GM19324 (cell line): ENCODE data around the gene TFB2M.
"Not testable (repeated sequence)": the region's sequence is repeated elsewhere in the genome, so short reads cannot be mapped to it uniquely, and the experiment has no call there.

Experiments used
- ATAC-seq: cut with Tn5 transposase; IDR thresholded peaks from one replicate; pipeline ENCODE4 v1.9.1; 2021; ENCODE audit warnings: mild to moderate bottlenecking, moderate library complexity; ENCODE audit not compliant: unreplicated experiment, low FRiP score

TFB2M gene, protein sequence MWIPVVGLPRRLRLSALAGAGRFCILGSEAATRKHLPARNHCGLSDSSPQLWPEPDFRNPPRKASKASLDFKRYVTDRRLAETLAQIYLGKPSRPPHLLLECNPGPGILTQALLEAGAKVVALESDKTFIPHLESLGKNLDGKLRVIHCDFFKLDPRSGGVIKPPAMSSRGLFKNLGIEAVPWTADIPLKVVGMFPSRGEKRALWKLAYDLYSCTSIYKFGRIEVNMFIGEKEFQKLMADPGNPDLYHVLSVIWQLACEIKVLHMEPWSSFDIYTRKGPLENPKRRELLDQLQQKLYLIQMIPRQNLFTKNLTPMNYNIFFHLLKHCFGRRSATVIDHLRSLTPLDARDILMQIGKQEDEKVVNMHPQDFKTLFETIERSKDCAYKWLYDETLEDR

DNA sequence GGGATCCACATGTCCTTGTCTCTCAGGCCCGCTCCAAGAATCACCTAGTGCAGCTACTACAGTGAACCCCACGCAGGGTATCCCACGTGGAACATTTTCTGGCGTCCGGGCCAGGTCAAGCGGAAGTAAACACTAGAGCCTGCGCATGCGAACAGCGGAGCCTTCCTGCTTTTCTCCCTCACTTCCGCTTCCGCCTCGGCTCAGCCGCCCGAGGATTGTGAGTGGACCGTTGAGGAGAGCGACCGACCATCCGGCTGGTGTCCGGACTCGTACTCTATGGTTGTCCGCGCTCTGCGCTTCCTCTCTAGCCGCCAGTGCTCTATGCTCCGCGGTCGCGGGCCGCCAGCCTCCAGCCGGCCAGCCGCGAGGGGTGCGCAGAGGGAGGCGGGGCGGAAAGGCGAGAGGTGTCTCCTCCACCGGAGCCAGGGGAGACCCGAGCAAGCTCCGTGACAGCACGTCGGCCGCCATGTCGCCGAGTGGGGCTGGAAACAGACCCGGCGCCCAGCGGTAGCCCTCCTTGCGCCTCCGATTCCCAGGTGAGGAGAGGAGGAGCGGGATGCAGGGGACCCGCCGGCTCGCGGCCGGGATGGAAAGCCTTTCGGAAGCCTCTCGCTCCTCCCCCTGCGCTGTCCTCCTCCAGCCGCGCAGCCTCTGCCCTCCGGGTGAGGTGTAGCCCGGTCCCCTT lies at the start of gene TFB2M, which contains the start of gene CNST:
TSS of gene TFB2M (minus strand) at position 134 of the 685 bp plus-strand sequence. CDS start at position 11, 123 bp downstream.
TSS of gene CNST (plus strand) at position 329 of the 685 bp plus-strand sequence. CDS start 25,107 bp downstream, outside the sequence.
- peak; percentile 98 for ATAC-seq

DNA sequence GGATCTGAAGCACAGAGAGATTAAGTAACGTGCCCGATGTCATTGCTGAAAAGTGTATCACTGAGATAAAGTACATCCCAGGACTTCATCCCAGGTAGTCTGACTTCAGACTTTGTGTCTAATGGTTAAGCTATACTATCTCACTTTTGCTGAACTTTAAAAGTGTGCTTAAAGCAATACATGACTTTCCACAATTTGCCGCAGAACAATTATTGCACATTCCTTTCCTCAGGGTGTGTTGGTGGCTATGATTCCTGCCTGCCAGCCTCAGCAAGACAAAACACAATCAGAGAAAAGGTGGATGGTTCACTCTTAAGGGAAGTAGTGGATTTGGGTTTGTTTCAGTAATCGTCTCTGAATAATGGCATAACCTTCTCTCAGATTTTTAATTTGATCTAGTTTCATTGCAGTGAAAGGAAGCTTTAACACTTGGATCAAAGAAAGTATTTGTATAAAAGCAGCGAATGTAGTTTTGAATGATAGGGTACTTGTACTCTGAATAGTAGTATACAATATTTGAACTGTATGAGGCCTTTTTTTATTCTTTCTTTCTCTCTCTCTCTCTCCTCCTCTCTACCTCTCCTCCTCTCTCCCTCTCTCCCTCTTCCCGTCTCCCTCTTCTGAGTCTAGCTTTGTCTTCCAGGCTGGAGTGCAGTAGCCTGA lies 47.2 kb upstream of the TFB2M start:
- no peak for ATAC-seq

DNA sequence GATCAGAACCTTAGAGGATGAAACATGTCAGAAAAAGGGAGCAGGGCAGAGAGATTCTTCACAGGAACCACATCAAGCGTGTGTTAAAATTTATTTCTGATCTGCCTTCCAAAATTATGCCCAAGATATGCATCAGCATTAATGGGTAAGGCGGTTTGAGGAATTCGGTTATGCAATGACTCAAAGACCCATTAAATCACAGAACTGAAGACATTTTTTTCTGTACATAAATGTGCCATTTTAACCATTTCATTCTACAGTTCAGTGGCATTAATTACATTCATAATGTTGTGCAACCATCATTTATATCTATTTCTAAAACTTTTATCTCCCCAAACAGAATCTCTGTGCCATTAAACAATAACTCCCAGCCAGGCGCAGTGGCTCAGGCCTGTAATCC lies 43.6 kb upstream of the TFB2M start:
- ATAC-seq: no peak

- ATAC-seq: no peak
Measured at GRCh38 chr1:246608616-246609376, 42.7 kb upstream of the TFB2M start.

GRCh38 chr1:246607462-246607861 lies 41.4 kb upstream of the TFB2M start:
- ATAC-seq: no peak

DNA sequence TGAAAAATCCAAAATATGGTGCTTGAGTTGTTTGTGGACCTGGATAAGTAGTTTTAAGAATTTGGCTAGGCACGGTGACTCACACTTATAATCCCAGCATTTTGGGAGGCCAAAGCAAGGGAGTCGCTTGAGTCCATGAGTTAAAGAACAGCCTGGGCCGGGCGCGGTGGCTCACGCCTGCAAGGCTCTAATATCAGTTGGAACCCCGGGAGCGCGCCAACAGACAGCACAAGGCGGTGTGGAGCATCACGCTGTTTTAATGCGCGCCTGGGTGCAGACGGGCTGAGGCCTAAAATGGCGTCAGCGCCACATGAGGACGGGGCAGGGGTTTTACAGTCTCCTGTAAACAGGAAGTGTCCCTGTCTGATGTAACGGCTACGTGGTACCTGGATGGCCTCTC lies 39.2 kb upstream of the TFB2M start:
- ATAC-seq: not testable (repeated sequence)

- no peak for ATAC-seq
Measured at GRCh38 chr1:246602194-246602593, 36.1 kb upstream of the TFB2M start.

DNA sequence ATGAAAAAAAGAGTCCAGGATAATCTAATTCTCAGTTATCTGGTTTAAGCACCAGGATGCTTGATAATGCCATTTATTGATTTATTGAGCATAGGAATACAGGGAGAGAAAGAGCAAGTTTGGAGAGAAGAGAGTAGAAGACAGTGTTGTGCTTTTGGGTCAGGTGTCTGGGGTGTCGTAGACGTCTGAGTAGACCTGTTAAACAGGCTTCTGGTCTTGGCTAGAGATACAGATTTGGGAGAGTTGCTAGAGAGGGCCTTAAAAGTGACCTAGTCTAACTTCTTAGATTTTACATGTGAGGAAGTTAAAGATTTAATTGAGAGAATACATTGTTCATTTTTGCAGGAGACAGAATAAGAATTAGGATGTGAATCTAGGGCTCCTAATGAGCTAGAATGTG lies 34.5 kb upstream of the TFB2M start:
- ATAC-seq: no peak

GRCh38 chr1:246599315-246599714 lies 33.3 kb upstream of the TFB2M start:
- ATAC-seq: no peak

- ATAC-seq: no peak
Measured at GRCh38 chr1:246597971-246598370, 31.9 kb upstream of the TFB2M start.

GRCh38 chr1:246597340-246597739 lies 31.3 kb upstream of the TFB2M start:
- no peak for ATAC-seq

DNA sequence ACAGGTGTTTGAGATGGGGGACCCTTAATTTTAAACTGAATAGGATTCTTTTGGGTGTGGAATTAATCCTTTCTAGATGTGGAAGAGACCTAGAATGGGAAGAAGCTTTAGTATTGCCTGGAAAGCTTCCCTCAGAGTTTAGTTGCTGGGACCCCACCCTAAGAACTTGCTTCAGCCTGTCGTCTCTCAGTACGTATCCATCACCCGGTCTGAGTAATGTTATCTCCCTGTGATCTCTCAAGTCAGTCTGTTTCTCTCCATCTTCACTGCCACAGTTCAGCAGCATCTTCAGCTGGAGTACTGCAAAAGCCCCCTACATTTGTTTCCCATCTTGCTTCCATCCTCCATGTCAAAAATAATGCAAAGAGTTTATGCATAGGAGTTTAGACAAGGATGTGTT lies 29.1 kb upstream of the TFB2M start:
- ATAC-seq: no peak

DNA sequence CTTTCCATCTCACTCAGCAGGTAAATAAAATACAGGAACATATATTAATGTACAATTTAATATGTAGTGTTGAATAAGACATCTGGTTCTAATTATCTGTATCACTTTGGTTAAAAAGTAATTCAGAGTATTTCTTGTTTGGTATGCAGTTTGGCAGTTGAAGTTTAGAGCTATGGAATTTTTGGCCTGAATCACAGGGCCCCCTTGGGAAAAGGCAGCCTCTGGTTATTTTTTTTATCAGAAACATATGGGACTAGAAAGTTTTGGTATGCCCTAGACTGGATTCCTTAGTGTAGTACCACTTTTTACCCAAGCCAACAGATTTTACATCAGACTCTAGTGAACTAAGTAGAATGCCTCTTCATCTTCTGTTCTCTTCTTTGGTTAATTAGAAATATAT lies 26.6 kb upstream of the TFB2M start:
- ATAC-seq: no peak

GRCh38 chr1:246591958-246592357 lies 25.9 kb upstream of the TFB2M start:
- ATAC-seq: no peak

DNA sequence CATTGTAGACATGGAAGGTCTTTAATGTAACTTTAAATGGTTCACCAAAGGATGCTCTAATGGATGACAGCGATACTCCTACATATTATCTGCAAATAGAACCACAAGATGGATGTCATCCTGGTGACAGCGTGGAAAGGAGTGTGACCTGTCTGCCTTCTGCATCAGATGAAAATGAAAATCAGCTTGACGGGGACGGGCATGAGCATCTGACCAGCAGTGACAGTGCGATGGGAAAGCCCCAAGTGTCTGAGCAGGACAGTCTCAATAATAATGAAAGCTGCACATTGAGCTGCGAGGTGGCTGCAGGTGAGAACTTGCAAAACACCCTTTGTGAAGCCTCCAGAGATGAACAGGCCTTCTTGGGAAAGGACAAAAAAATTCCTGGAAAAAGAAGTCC lies 25.4 kb upstream of the TFB2M start:
- ATAC-seq: peak; percentile 96

- peak; percentile 28 for ATAC-seq
Measured at GRCh38 chr1:246591047-246591446, 25.0 kb upstream of the TFB2M start.

DNA sequence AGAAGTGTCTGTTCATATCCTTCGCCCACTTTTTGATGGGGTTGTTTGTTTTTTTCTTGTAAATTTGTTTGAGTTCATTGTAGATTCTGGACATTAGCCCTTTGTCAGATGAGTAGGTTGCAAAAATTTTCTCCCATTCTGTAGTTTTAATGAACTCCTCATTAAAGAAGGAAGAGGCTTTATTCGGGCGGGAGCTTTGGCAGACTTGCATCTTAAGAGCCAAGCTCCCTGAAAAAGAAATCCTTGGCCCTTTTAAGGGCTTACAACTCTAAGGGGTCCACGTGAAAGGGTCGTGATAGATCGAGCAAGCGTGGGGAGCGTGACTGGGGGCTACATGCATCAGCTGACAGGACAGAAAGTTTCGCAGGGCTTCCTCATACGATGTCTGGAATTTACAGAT lies 23.9 kb upstream of the TFB2M start:
- not testable (repeated sequence) for ATAC-seq

GRCh38 chr1:246588159-246588721 lies 22.2 kb upstream of the TFB2M start:
- ATAC-seq: no peak

- ATAC-seq: no peak
Measured at GRCh38 chr1:246587606-246588005, 21.5 kb upstream of the TFB2M start.

GRCh38 chr1:246587032-246587431 lies 21.0 kb upstream of the TFB2M start:
- no peak for ATAC-seq
